GM08714 (cell line): ENCODE data around the gene DENND4B.

Experiments
- H3K4me3 ChIP-seq: fragments of 200-500 bp; sonication (Bioruptor generic); 2 replicates; pipeline ENCODE4 v1.5.1; 2014; ENCODE audit warnings: mild to moderate bottlenecking, low read length, inconsistent platforms
- ZNF274 ChIP-seq: IDR thresholded peaks from 2 replicates; pipeline ENCODE4 v1.6.1; 2012; ENCODE audit warnings: mild to moderate bottlenecking, low read depth, low read length

DENND4B gene

DNA sequence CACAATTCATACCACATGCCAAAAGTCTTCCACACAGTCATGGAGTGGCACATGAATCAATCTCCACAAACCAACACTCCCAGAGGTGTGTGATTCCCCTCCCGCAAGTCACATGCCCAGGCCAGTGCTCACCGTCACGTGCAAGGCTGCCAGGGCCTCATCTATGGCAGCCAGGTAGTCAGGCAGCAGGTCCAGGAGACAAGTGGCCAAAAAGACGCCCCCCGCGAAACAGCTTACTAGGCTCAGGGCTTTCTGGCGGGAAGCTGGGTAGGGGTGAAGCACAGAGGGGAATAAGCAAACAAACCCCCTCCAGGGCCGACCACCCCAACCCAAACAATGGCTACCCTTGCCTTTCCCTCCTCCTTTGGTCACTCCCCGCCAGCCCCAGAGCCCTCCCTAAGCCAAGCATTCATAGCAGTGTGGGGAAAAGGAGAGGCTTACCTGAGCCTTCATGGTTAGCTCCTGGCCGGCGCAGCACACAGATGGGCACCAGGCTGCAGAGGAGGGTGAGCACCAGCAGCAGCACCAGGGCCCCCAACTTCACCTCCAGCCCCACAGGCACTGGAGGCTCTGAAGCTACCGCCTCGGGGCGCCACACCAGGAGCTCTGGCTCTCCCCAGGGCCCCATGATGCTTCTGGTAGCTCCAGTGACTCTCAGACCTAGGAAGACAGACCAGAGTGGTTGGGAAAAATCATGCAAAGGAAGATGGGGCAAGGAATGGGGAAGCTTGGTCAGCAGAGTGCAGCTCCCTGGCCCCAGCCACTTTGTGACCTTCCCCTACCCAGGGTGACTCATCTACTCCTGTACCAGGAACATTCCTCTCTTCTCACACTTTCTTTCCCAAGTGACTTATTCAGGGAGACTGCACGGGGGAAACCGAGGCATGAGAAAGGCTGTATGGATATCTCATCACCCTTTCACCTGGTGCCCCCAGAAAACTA lies 15.8 kb upstream of the DENND4B start:
- peak overlapping the region; percentile 90 for H3K4me3 ChIP-seq
- no peak for TF ChIP-seq ZNF274

DNA sequence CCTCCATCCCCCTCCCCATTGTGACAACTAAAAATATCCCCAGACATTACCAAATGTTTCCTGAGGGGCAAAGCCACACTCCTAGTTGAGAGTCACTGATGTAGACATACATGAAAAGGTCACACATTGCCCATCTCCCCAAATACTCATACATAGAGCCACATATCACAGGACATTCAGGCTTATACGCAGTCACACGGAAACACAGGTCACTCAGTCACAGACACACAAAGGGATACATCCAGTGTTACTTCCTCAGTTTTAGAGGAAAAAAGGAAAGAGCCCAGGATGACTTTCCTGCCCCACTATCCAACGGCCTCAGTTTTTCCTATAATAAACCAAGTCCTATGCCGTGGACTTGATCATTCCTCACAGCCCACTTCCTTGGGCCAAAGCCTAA lies 14.9 kb upstream of the DENND4B start:
- H3K4me3 ChIP-seq: peak overlapping the region; percentile 90; the same call in 1 of the 2 replicates
- TF ChIP-seq ZNF274: no peak

DNA sequence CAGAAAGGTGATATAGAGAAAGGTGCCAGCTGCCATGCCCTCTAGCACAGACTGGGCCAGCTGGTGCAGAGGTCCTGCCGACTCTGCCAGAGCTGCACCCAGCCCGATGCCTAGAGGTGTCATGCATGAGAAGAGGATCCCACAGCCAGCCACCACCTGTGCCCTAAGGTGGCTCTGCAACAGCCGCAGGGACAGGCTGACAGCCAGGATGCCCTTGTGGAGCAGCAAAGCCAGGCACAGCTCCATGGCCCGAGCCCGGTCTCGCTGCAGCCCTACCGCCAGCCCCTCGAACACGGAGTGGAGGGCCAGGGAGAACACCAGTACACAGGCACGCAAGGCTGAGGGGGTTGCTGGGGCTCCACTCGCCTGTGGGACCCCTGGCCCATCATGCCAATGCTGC lies 13.7 kb upstream of the DENND4B start:
- TF ChIP-seq ZNF274: no peak

DNA sequence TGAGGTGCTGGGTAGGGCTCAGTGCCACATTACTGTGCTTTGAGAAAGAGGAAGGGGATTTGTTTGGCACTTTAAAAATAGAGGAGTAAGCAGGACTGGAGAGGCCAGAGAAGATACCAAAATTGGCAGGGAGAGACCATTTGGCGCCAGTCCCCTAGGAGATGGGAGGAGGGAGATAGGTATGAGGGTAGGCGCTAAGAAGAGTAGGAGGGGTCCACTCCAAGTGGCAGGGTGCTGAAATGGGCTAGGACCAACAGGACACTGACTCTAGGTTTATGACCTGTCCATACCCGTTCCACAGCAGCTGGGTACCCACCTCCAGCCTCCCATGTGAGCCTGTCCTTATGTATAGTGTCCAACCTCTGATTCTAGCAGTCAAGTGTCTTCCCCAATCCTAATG lies 12.9 kb upstream of the DENND4B start:
- H3K4me3 ChIP-seq: no peak overlapping the region
- TF ChIP-seq ZNF274: no peak

More for the DNA sequence above, 13.7 kb upstream of the DENND4B start:
- H3K4me3 ChIP-seq: no peak overlapping the region

DNA sequence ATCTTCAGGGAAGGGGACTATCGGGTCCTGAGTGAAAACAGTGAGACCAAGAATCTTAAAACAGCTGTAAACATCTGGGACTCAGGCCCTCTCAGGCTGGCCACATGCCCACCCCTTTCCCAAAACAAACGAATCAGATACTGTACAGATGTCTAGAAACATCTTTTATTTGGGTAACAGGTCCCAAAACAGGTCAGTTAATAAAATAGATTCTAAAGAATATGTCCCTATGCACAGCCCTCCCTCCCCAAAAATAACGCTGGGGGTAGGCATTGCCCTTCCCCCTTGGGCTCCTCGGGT lies 12.4 kb upstream of the DENND4B start:
- no peak for TF ChIP-seq ZNF274
- no peak overlapping the region for H3K4me3 ChIP-seq

DNA sequence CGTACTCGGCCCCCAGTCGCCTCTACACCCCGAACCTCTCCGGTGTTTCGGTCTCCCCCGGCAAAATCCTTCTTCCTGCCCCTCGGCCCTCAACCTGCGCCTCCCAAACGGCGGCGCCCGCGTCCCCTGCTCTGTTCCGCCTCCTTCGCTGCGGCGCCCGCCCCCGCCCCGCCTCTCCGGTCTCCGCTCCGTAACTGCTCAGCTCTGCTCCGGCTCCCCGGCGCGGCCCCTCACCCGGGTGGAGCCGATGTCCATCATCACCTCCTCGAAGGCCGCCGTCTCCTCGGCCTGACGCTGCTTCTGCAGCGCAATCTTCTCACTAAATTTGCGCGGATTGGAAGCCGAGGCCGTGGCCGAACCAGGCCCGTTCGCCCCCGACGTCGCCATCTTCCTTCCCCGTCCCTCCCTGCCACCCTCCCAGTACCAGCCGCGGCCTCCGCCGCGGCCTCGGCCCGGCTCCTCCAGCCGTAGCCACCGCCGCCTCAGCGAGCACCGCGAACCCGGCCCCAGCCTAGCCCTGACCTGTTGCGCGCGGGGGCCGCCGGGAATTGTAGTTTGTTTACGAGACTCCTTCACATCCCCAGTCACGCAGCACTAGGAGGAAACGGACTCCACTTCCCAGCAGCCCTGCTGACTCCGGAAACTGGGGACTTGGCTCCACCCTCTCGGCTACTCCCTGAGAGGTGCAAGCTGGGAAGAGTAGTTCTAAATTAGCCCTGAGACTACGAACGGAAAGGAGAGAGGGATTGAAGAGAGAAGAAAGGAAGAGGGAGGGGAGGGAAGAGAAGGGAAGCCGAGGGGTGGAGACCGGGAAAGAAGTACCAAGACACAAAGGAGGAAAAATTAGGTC lies 11.8 kb upstream of the DENND4B start, which contains the start of gene CRTC2:
TSS of gene CRTC2 (minus strand) at position 502 of the 850 bp plus-strand sequence. CDS start at position 387, 115 bp downstream.
- peak within 1 kb of the TSS; percentile 82 for H3K4me3 ChIP-seq
- no peak for TF ChIP-seq ZNF274

DNA sequence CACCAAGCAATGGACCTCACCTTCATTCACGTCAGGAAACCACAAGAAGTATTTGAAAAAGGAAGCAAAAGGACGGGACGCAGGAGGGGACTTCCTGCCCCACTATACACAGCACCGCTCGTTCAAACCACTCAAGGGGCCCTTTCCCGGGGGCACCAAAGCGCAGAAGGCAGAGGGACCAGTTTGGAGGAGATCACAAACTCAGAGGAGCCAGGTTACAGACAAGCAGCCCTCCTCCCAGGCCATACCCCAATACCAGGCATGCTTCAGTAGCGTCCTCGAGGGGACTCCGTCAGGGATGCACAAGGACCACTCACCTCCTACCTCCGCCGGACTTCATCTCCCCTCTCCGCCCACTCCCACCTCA lies 11.2 kb upstream of the DENND4B start:
- TF ChIP-seq ZNF274: no peak
- peak overlapping the region; percentile 82 for H3K4me3 ChIP-seq

DNA sequence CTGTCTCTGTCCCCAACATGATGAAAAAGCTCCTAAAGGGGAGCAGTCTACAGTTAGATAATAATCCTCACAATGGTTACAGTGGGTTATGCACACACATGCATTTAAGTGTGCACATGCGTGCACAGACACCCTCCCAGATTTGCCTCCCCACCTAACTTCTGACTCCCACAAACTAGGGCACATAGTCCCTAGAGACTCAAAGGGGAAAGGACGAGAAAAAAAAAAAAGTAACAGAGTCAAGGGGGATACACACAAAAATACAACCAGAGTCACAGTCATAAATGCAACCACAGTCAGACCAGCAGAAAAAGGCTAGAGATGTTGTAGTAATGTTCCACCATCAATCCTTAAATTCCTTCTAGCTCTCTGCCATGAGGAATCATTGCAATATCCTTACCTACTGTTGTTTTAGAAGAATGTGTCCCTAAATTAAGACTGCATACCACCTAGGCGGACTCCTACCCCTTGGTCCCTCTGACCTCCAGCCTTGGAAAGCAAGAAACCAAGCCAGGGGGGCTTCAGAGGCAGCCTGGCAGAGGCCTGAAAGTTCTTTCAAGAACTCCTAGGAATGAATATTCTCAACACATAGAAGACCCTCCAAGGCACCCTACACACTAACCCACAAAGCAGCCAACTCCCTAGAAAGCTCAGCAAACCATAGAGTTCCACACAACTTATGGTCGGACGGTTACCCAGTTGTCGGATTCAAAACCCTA lies 10.6 kb upstream of the DENND4B start:
- peak overlapping the region; percentile 82 for H3K4me3 ChIP-seq
- TF ChIP-seq ZNF274: no peak

DNA sequence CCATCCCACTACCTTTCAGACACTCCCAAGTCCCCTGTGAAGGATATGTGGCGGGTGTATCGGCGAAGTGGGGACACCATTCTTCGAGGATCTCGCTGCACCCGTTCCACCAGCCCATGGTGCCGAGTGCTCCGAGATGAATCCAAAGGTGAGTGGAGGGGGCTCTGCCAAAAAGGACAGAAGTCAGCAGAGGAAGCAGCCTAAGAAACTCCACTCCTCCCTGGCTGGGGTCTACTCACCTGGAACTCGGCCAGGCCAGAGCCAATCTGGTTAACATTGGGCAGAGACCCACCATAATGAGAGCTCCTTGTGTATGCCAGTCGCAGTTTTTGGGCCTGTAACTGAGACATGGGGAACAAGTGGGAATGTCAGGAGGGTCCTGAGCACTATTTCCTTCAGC lies 8.3 kb upstream of the DENND4B start:
- TF ChIP-seq ZNF274: no peak
- H3K4me3 ChIP-seq: no peak overlapping the region

DNA sequence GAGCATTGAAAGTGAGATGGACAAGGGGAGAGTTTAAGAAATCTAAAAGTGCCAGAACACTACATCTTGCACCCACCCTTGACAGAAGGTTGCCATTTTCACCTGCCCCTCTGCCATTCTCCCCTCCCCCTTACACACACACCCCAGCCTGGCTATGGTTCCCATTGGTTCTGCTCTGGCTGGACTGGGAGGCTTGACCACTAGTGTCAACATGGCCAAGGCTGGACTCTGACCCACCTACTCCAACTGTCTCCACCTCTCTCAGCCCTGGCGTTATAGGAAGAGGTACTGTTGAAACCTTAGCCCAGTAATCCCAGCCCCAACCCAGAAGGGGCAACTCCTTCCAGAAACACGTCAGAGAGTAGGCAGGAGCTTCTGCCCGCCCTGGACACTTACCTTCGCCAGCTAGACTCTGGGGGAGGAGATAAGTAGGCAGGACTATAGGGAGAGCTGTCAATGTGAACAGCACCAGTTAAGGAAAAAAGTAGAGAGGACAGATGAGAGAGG lies 7.4 kb upstream of the DENND4B start:
- H3K4me3 ChIP-seq: no peak overlapping the region
- TF ChIP-seq ZNF274: no peak

DNA sequence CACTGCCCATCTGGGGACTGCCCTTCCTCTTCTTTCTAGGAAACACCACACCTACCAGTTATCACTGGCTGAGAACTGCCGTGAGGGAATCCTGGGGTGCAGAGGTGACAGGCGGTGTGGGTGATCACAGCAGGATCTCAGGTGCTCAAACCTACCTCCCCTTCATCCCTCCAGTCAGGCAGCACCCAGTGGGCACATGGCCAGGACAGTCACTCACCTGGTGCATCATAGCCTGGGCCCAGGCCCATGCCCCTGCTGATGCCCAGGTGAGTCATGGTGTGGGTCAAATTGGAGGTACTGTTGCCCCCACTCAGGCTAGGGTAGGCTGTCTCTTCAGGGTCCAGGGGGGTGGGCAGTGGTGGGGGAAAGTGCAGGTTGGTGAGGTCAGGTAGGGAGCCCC lies 5.3 kb upstream of the DENND4B start:
- no peak overlapping the region for H3K4me3 ChIP-seq
- TF ChIP-seq ZNF274: no peak

DNA sequence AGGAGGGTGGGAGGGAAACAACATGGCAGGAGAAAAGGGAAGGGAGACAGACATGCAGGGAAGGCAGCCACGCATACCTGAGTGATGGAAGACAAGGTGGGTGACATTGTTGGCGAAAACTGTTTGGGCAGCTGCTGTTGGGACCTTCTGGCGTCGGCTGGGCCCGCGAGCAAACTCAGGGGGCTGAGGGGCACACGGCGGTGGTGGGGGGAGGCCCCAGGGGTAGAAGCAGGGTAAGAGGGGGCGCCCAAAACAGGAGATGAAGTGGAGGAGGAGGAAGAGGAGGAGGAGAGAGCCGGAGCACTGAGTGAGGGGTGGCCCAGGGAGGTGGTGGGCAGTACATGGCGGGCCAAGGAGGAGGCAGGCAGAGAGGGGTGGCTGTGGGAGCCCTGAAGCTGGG lies 4.7 kb upstream of the DENND4B start:
- H3K4me3 ChIP-seq: no peak overlapping the region
- TF ChIP-seq ZNF274: no peak

DNA sequence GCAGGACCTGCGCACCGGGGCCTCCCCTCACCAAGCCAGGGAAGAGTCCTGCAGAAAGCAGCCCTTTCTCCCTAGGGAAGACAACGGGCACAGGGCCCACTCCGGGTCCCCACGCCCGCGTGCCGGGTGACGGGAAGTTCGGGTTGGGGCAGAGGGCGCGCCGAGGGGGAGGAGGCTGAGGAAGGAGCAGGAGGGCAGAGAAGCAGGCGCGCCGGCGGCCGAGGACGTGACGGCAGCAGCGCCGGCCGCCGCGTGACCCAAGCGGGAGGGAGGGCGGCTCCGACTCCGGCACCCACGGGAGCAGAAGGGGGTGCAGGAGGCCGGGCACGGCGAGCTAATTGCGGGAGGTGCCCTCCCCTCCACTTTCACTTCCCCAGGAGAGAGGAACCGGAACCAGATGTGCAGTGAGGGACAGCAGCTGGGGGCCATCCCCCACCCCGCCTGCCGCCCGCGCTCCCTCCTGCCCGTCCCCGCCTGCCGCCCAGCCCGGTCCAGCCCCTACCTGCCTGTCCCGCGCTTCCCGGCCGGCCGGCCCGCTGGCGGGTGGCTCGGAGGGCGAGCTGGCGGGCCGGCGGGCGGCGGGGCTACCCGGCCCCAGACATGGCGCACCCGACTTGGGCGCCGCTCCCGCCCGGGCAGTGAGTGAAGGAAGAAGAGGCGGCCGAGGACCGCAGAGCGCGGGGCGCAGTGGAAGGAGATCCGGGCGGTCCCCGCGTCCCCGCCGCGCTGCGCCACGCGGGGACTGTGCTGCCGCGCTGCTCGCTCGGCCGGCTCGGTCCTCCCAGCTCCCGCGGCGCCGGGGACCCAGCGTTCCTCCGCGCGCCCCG lies 510 bp downstream of the DENND4B start:
- H3K4me3 ChIP-seq: peak overlapping the region; percentile 69
- no peak for TF ChIP-seq ZNF274
